Activated T-helper 1 cell treated with anti-CD3 and anti-CD28 coated beads, Interleukin-12 subunit alpha, Interleukin-12 subunit beta, Interleukin-2, Interleukin-4 antibody, amounts not matched to agents 30 ng/mL and 10 ng/mL and 1 ng/mL, durations not matched to agents 14 hours and 24 hours and 36 hours (primary cell): Measurements from ENCODE around the gene FGF10. TPM values are rescaled to one million over a fixed set of nuclear protein-coding genes. Genes with fewer than 3 reads are reported as not detected.

Experiments
- DNase-seq: peaks from one replicate; pipeline ENCODE4 v3.0.0; 2021; ENCODE audit warnings: low spot score
- H3K27ac Mint-ChIP-seq: one replicate; pipeline ENCODE4 v1.8.0; 2021; ENCODE audit warnings: mild to moderate bottlenecking, mixed read lengths
- H3K27me3 Mint-ChIP-seq: one replicate; pipeline ENCODE4 v1.8.0; 2022; ENCODE audit warnings: mild to moderate bottlenecking, moderate library complexity, mixed read lengths; ENCODE audit not compliant: insufficient read depth
- H3K36me3 Mint-ChIP-seq: one replicate; pipeline ENCODE4 v1.8.0; 2021; ENCODE audit warnings: low read depth, mixed read lengths
- H3K4me1 Mint-ChIP-seq: one replicate; pipeline ENCODE4 v1.8.0; 2021; ENCODE audit warnings: low read depth, mixed read lengths
- H3K4me3 Mint-ChIP-seq: one replicate; pipeline ENCODE4 v1.8.0; 2021; ENCODE audit warnings: mild to moderate bottlenecking, moderate library complexity, mixed read lengths
- H3K9me3 Mint-ChIP-seq: one replicate; pipeline ENCODE4 v1.8.0; 2021; ENCODE audit warnings: mixed read lengths
- intact Hi-C: fragments of 100-400 bp; cut with micrococcal nuclease; formaldehyde crosslinking; loops from one replicate; pipeline ENCODE4 v1.15.1; 2024
- total RNA-seq: library from RNA; stranded (reverse); gene quantifications from 2 replicates; pipeline ENCODE4 v1.2.3, GENCODE V29; 2022

FGF10 gene
- total RNA-seq, 1 donor from 2014 or later, result not detected

- intact Hi-C loops, result no loop called here
- DNase-seq, result no peak
- Mint-ChIP-seq H3K4me3 (no peak overlapping the region), H3K9me3 (no peaks in the 10 kb centered on the region), H3K4me1 (peaks cover 2% of the 10 kb centered on the region), H3K36me3 (no peaks in the 10 kb centered on the region), H3K27ac (no peak overlapping the region), H3K27me3 (peaks cover 30% of the 10 kb centered on the region)
Observed at GRCh38 chr5:44384816-44385215, 4.4 kb downstream of the FGF10 start.

- Mint-ChIP-seq H3K27me3 (peaks cover 11% of the 10 kb centered on the region), H3K36me3 (no peaks in the 10 kb centered on the region), H3K9me3 (no peaks in the 10 kb centered on the region), H3K27ac (no peak overlapping the region), H3K4me1 (no peaks in the 10 kb centered on the region), H3K4me3 (no peak overlapping the region)
- intact Hi-C loops, result no loop called here
- no peak for DNase-seq
Observed at GRCh38 chr5:44382894-44383293, 6.3 kb downstream of the FGF10 start.

- intact Hi-C loops, result no loop called here
- Mint-ChIP-seq H3K4me3 (no peak overlapping the region), H3K36me3 (no peaks in the 10 kb centered on the region)
Observed at GRCh38 chr5:44377057-44377456, 12.2 kb downstream of the FGF10 start.

GRCh38 chr5:44372028-44372427 is 17.2 kb downstream of the FGF10 start:
- Mint-ChIP-seq H3K9me3 (no peaks in the 10 kb centered on the region), H3K27me3 (no peaks in the 10 kb centered on the region), H3K27ac (no peak overlapping the region), H3K4me3 (no peak overlapping the region), H3K4me1 (no peaks in the 10 kb centered on the region), H3K36me3 (no peaks in the 10 kb centered on the region)
- intact Hi-C loops, result no loop called here
- no peak for DNase-seq

More at GRCh38 chr5:44377057-44377456, 12.2 kb downstream of the FGF10 start:
- H3K9me3 Mint-ChIP-seq, result no peaks in the 10 kb centered on the region
- H3K4me1 Mint-ChIP-seq, result no peaks in the 10 kb centered on the region
- no peak for DNase-seq
- no peaks in the 10 kb centered on the region for H3K27me3 Mint-ChIP-seq
- no peak overlapping the region for H3K27ac Mint-ChIP-seq

GRCh38 chr5:44367203-44367602 is 22.0 kb downstream of the FGF10 start:
- H3K4me1 Mint-ChIP-seq, result no peaks in the 10 kb centered on the region
- H3K36me3 Mint-ChIP-seq, result no peaks in the 10 kb centered on the region
- H3K27me3 Mint-ChIP-seq, result no peaks in the 10 kb centered on the region
- H3K4me3 Mint-ChIP-seq, result no peak overlapping the region
- no peak for DNase-seq
- no peak overlapping the region for H3K27ac Mint-ChIP-seq
- no peaks in the 10 kb centered on the region for H3K9me3 Mint-ChIP-seq
- intact Hi-C loops, result no loop called here

- no peaks in the 10 kb centered on the region for H3K36me3 Mint-ChIP-seq
Observed at GRCh38 chr5:44365345-44365744, 23.9 kb downstream of the FGF10 start.

GRCh38 chr5:44364097-44364496 is 25.1 kb downstream of the FGF10 start:
- Mint-ChIP-seq H3K27me3 (no peaks in the 10 kb centered on the region), H3K9me3 (no peaks in the 10 kb centered on the region), H3K4me1 (no peaks in the 10 kb centered on the region), H3K36me3 (no peaks in the 10 kb centered on the region), H3K4me3 (no peak overlapping the region), H3K27ac (no peak overlapping the region)
- DNase-seq, result no peak
- intact Hi-C loops, result no loop called here

More at GRCh38 chr5:44365345-44365744, 23.9 kb downstream of the FGF10 start:
- intact Hi-C loops, result no loop called here
- H3K4me1 Mint-ChIP-seq, result no peaks in the 10 kb centered on the region
- no peak for DNase-seq
- H3K4me3 Mint-ChIP-seq, result no peak overlapping the region
- H3K9me3 Mint-ChIP-seq, result no peaks in the 10 kb centered on the region
- H3K27ac Mint-ChIP-seq, result no peak overlapping the region
- no peaks in the 10 kb centered on the region for H3K27me3 Mint-ChIP-seq

- no peak overlapping the region for H3K27ac Mint-ChIP-seq
- H3K9me3 Mint-ChIP-seq, result no peaks in the 10 kb centered on the region
- no peak overlapping the region for H3K4me3 Mint-ChIP-seq
- H3K36me3 Mint-ChIP-seq, result no peaks in the 10 kb centered on the region
- no peaks in the 10 kb centered on the region for H3K27me3 Mint-ChIP-seq
- H3K4me1 Mint-ChIP-seq, result no peaks in the 10 kb centered on the region
- no peak for DNase-seq
- intact Hi-C loops, result no loop called here
Observed at GRCh38 chr5:44361342-44362001, 27.7 kb downstream of the FGF10 start.

- no peaks in the 10 kb centered on the region for H3K36me3 Mint-ChIP-seq
- H3K27ac Mint-ChIP-seq, result no peak overlapping the region
- no peaks in the 10 kb centered on the region for H3K9me3 Mint-ChIP-seq
- no peak for DNase-seq
- H3K4me1 Mint-ChIP-seq, result no peaks in the 10 kb centered on the region
- no peaks in the 10 kb centered on the region for H3K27me3 Mint-ChIP-seq
- intact Hi-C loops, result no loop called here
- H3K4me3 Mint-ChIP-seq, result no peak overlapping the region
Observed at GRCh38 chr5:44360919-44361318, 28.3 kb downstream of the FGF10 start.

GRCh38 chr5:44358421-44358820 is 30.8 kb downstream of the FGF10 start:
- Mint-ChIP-seq H3K9me3 (no peaks in the 10 kb centered on the region), H3K36me3 (no peaks in the 10 kb centered on the region), H3K27ac (no peak overlapping the region), H3K4me1 (no peaks in the 10 kb centered on the region), H3K27me3 (no peaks in the 10 kb centered on the region), H3K4me3 (no peak overlapping the region)
- no peak for DNase-seq
- intact Hi-C loops, result no loop called here

GRCh38 chr5:44356231-44356630 is 33.0 kb downstream of the FGF10 start:
- Mint-ChIP-seq H3K27me3 (no peaks in the 10 kb centered on the region), H3K9me3 (no peaks in the 10 kb centered on the region), H3K36me3 (no peaks in the 10 kb centered on the region), H3K27ac (no peak overlapping the region), H3K4me1 (no peaks in the 10 kb centered on the region), H3K4me3 (no peak overlapping the region)
- intact Hi-C loops, result no loop called here
- DNase-seq, result no peak

- Mint-ChIP-seq H3K4me3 (no peak overlapping the region), H3K27me3 (no peaks in the 10 kb centered on the region), H3K4me1 (no peaks in the 10 kb centered on the region), H3K36me3 (no peaks in the 10 kb centered on the region), H3K9me3 (no peaks in the 10 kb centered on the region), H3K27ac (no peak overlapping the region)
- intact Hi-C loops, result no loop called here
- DNase-seq, result no peak
Observed at GRCh38 chr5:44345871-44346270, 43.3 kb downstream of the FGF10 start.

- no peaks in the 10 kb centered on the region for H3K9me3 Mint-ChIP-seq
- H3K27ac Mint-ChIP-seq, result no peak overlapping the region
- intact Hi-C loops, result no loop called here
- no peaks in the 10 kb centered on the region for H3K27me3 Mint-ChIP-seq
- no peak for DNase-seq
- H3K4me1 Mint-ChIP-seq, result no peaks in the 10 kb centered on the region
- H3K4me3 Mint-ChIP-seq, result no peak overlapping the region
- H3K36me3 Mint-ChIP-seq, result no peaks in the 10 kb centered on the region
Observed at GRCh38 chr5:44336708-44337107, 52.5 kb downstream of the FGF10 start.

GRCh38 chr5:44334622-44335021 is 54.6 kb downstream of the FGF10 start:
- Mint-ChIP-seq H3K9me3 (no peaks in the 10 kb centered on the region), H3K4me1 (no peaks in the 10 kb centered on the region), H3K27ac (no peak overlapping the region), H3K4me3 (no peak overlapping the region), H3K36me3 (no peaks in the 10 kb centered on the region), H3K27me3 (no peaks in the 10 kb centered on the region)
- no peak for DNase-seq
- intact Hi-C loops, result no loop called here
